ENCODE results near the gene USP15. TPM values are rescaled to one million over a fixed set of nuclear protein-coding genes. Genes with fewer than 3 reads are reported as not detected.

USP15 gene
- total and polyA plus RNA-seq, 2 donors (not counting 1 experiment from before 2014, with no cell fraction given): 116 to 182 TPM

GRCh38 chr12:62409068-62409467, 148.9 kb downstream of the USP15 start:
- Histone ChIP-seq H3K79me2 (ENCODE audit: control insufficient read depth, insufficient read depth, low read length) (no peaks in the 10 kb centered on the region), H3K9me3 (ENCODE audit: control extremely low read depth in 1 of 3, control insufficient read depth in 2 of 3, insufficient read depth in 1 of 3, low read length in 2 of 3) (no peaks in the 10 kb centered on the region), H4K20me1 (ENCODE audit: control insufficient read depth, insufficient read depth, low read length, poor library complexity, severe bottlenecking) (no peaks in the 10 kb centered on the region), H3K27me3 (replicated peaks in 1 of 4; ENCODE audit: control extremely low read depth in 1 of 4, control insufficient read depth in 3 of 4, insufficient read depth in 4 of 4, low read length in 3 of 4) (no peaks in the 10 kb centered on the region), H3K9ac (ENCODE audit: low read length) (no peak overlapping the region), H3K4me3 (ENCODE audit: control extremely low read depth in 1 of 5, extremely low read depth in 1 of 5, insufficient read depth in 1 of 5, low read depth in 2 of 5, low read length in 4 of 5) (no peak overlapping the region), H3K27ac (ENCODE audit: low read length in 2 of 2) (no peak overlapping the region), H3K4me2 (replicated peaks; ENCODE audit: low read depth, low read length, poor library complexity, severe bottlenecking) (no peak overlapping the region), H3K36me3 (replicated peaks in 1 of 2; ENCODE audit: control extremely low read depth in 1 of 2, control insufficient read depth in 1 of 2, extremely low read depth in 1 of 2, insufficient read depth in 2 of 2, low read length in 1 of 2) (peaks cover 10 to 16% of the 10 kb centered on the region in 2 experiments), H2AFZ (ENCODE audit: insufficient read depth, low read depth, low read length, poor library complexity, severe bottlenecking) (no peak overlapping the region), H3K4me1 (ENCODE audit: control insufficient read depth in 2 of 2, insufficient read depth in 2 of 2, low read length in 2 of 2) (no peaks in the 10 kb centered on the region)
- H3K4me1 Mint-ChIP-seq: no peaks in the 10 kb centered on the region
- no peak overlapping the region for H3K4me3 Mint-ChIP-seq
- POLR2A ChIA-PET: no interaction called here
- 100% methylated on average over 1 of the region's 3 CpGs for WGBS (ENCODE audit: insufficient coverage)
- no peaks in the 10 kb centered on the region for H3K27me3 Mint-ChIP-seq
- DNase-seq: no peak
- intact Hi-C loops (cut with micrococcal nuclease): no loop called here
- no peaks in the 10 kb centered on the region for H3K9me3 Mint-ChIP-seq (ENCODE audit: insufficient read depth)
- ATAC-seq (ENCODE audit: low read depth): no peak
- H3K27ac Mint-ChIP-seq: no peak overlapping the region
- TF ChIP-seq, protein P1, sequence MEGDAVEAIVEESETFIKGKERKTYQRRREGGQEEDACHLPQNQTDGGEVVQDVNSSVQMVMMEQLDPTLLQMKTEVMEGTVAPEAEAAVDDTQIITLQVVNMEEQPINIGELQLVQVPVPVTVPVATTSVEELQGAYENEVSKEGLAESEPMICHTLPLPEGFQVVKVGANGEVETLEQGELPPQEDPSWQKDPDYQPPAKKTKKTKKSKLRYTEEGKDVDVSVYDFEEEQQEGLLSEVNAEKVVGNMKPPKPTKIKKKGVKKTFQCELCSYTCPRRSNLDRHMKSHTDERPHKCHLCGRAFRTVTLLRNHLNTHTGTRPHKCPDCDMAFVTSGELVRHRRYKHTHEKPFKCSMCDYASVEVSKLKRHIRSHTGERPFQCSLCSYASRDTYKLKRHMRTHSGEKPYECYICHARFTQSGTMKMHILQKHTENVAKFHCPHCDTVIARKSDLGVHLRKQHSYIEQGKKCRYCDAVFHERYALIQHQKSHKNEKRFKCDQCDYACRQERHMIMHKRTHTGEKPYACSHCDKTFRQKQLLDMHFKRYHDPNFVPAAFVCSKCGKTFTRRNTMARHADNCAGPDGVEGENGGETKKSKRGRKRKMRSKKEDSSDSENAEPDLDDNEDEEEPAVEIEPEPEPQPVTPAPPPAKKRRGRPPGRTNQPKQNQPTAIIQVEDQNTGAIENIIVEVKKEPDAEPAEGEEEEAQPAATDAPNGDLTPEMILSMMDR (IDR thresholded peaks at IDR 0.05): no peak
- TF ChIP-seq EZH2 (IDR thresholded peaks at IDR 0.05; ENCODE audit: borderline replicate concordance, insufficient read depth, low read depth, low read length, poor library complexity, severe bottlenecking): no peak
- CTCF ChIA-PET: interaction anchor here (0.7 to 1.0 kb wide), 2 partner anchors 63 to 149 kb away, joined by 3 read pairs; partner anchors contain the start of gene USP15

- no peak overlapping the region for H3K4me2 ChIP-seq (replicated peaks; ENCODE audit: low read depth, low read length, poor library complexity, severe bottlenecking)
- H2AFZ ChIP-seq (ENCODE audit: insufficient read depth, low read depth, low read length, poor library complexity, severe bottlenecking): no peak overlapping the region
- no peaks in the 10 kb centered on the region for H4K20me1 ChIP-seq (ENCODE audit: control insufficient read depth, insufficient read depth, low read length, poor library complexity, severe bottlenecking)
- no peak overlapping the region for H3K27ac Mint-ChIP-seq
- no peaks in the 10 kb centered on the region for H3K9me3 ChIP-seq (ENCODE audit: control extremely low read depth in 1 of 3, control insufficient read depth in 2 of 3, insufficient read depth in 1 of 3, low read length in 2 of 3)
- no peak for TF ChIP-seq EZH2 (IDR thresholded peaks at IDR 0.05; ENCODE audit: borderline replicate concordance, insufficient read depth, low read depth, low read length, poor library complexity, severe bottlenecking)
- TF ChIP-seq, protein P1 (IDR thresholded peaks at IDR 0.05): no peak
- H3K9me3 Mint-ChIP-seq (ENCODE audit: insufficient read depth): no peaks in the 10 kb centered on the region
- ChIA-PET CTCF (interaction anchor here (0.7 to 1.3 kb wide), 3 partner anchors 12 to 91 kb away, joined by 3 to 6 read pairs (median 4); no protein-coding TSS in a partner anchor), POLR2A (no interaction called here)
- no peak for ATAC-seq (ENCODE audit: low read depth)
- no peaks in the 10 kb centered on the region for H3K79me2 ChIP-seq (ENCODE audit: control insufficient read depth, insufficient read depth, low read length)
- H3K9ac ChIP-seq (ENCODE audit: low read length): no peak overlapping the region
- no peak for DNase-seq
- H3K27me3 Mint-ChIP-seq: no peaks in the 10 kb centered on the region
- 100% methylated on average over 1 of the region's 2 CpGs for WGBS (ENCODE audit: insufficient coverage)
- intact Hi-C loops (cut with micrococcal nuclease): no loop called here
- H3K27me3 ChIP-seq (replicated peaks in 1 of 4; ENCODE audit: control extremely low read depth in 1 of 4, control insufficient read depth in 3 of 4, insufficient read depth in 4 of 4, low read length in 3 of 4): no peaks in the 10 kb centered on the region
- H3K27ac ChIP-seq (ENCODE audit: low read length in 2 of 2): no peak overlapping the region
- H3K36me3 ChIP-seq (replicated peaks in 1 of 2; ENCODE audit: control extremely low read depth in 1 of 2, control insufficient read depth in 1 of 2, extremely low read depth in 1 of 2, insufficient read depth in 2 of 2, low read length in 1 of 2): no peaks in the 10 kb centered on the region
- H3K4me3 ChIP-seq (ENCODE audit: control extremely low read depth in 1 of 5, extremely low read depth in 1 of 5, insufficient read depth in 1 of 5, low read depth in 2 of 5, low read length in 4 of 5): no peak overlapping the region
- H3K4me3 Mint-ChIP-seq: no peak overlapping the region
- no peaks in the 10 kb centered on the region for H3K4me1 ChIP-seq (ENCODE audit: control insufficient read depth in 2 of 2, insufficient read depth in 2 of 2, low read length in 2 of 2)
- H3K4me1 Mint-ChIP-seq: no peaks in the 10 kb centered on the region
Measured at GRCh38 chr12:62414180-62414579, 154.0 kb downstream of the USP15 start.
